ENCODE results near the gene ABHD12B. TPM values are rescaled to one million over a fixed set of nuclear protein-coding genes. Genes with fewer than 3 reads are reported as not detected.

ABHD12B gene
- total RNA-seq, 1 experiment from 2014 or later, result not detected

- Histone ChIP-seq H3K4me3 (ENCODE audit: low read depth in 2 of 2, low read length in 2 of 2) (no peak overlapping the region), H3K27me3 (ENCODE audit: control insufficient read depth, insufficient read depth, low read length) (no peaks in the 10 kb centered on the region), H3K27ac (ENCODE audit: low read length) (no peak overlapping the region), H3K9me3 (ENCODE audit: control insufficient read depth, insufficient read depth, low read depth, low read length) (no peaks in the 10 kb centered on the region), H3K36me3 (ENCODE audit: control insufficient read depth, insufficient read depth, low read length) (no peaks in the 10 kb centered on the region), H3K4me1 (ENCODE audit: control insufficient read depth, insufficient read depth, low read length) (no peaks in the 10 kb centered on the region)
- POLR2A ChIA-PET, result no interaction called here
- no peak for TF ChIP-seq SIN3A (IDR thresholded peaks at IDR 0.05; ENCODE audit: borderline replicate concordance, insufficient read depth, low read depth, low read length)
- no peak for TF ChIP-seq CTCF (IDR thresholded peaks at IDR 0.05)
- no peak for TF ChIP-seq REST (IDR thresholded peaks at IDR 0.05; ENCODE audit: insufficient read depth in 1 of 2, low read depth in 2 of 2, low read length in 1 of 2)
- TF ChIP-seq TCF7L2 (IDR thresholded peaks at IDR 0.05; ENCODE audit: low read depth, low read length), result no peak
- TF ChIP-seq POLR2AphosphoS5 (IDR thresholded peaks at IDR 0.05; ENCODE audit: low read depth, low read length), result no peak
- no peak for ATAC-seq
- DNase-seq (ENCODE audit: low read depth, low spot score), result no peak
- in situ Hi-C loops (cut with HindIII; ENCODE audit: low pct_unique_long_range_greater_than_20kb, low sequenced_read_pairs) (no loop called here), intact Hi-C loops (cut with micrococcal nuclease; ENCODE audit: unreplicated experiment) (no loop called here)
- BruUV-seq (replicated peaks), result no TSS peak
- CTCF ChIA-PET, result no interaction called here
Measured at GRCh38 chr14:50920482-50921230, 48.8 kb downstream of the ABHD12B start.

- intact Hi-C loops (cut with micrococcal nuclease; ENCODE audit: unreplicated experiment), result no loop called here
Measured at GRCh38 chr14:50922803-50923202, 51.0 kb downstream of the ABHD12B start.

More at GRCh38 chr14:50922803-50923202, 51.0 kb downstream of the ABHD12B start:
- CTCF ChIA-PET, result no interaction called here
- BruUV-seq (replicated peaks), result no TSS peak
- Histone ChIP-seq H3K4me3 (ENCODE audit: low read depth in 2 of 2, low read length in 2 of 2) (no peak overlapping the region), H3K4me1 (ENCODE audit: control insufficient read depth, insufficient read depth, low read length) (no peaks in the 10 kb centered on the region), H3K36me3 (ENCODE audit: control insufficient read depth, insufficient read depth, low read length) (no peaks in the 10 kb centered on the region), H3K27me3 (ENCODE audit: control insufficient read depth, insufficient read depth, low read length) (no peaks in the 10 kb centered on the region), H3K9me3 (ENCODE audit: control insufficient read depth, insufficient read depth, low read depth, low read length) (no peaks in the 10 kb centered on the region), H3K27ac (ENCODE audit: low read length) (no peak overlapping the region)
- DNase-seq (ENCODE audit: low read depth, low spot score), result no peak
- no peak for ATAC-seq
- POLR2A ChIA-PET, result no interaction called here
- TF ChIP-seq CTCF (IDR thresholded peaks at IDR 0.05) (no peak), TCF7L2 (IDR thresholded peaks at IDR 0.05; ENCODE audit: low read depth, low read length) (no peak), POLR2AphosphoS5 (IDR thresholded peaks at IDR 0.05; ENCODE audit: low read depth, low read length) (no peak), REST (IDR thresholded peaks at IDR 0.05; ENCODE audit: insufficient read depth in 1 of 2, low read depth in 2 of 2, low read length in 1 of 2) (no peak), SIN3A (IDR thresholded peaks at IDR 0.05; ENCODE audit: borderline replicate concordance, insufficient read depth, low read depth, low read length) (no peak)
- in situ Hi-C loops (cut with HindIII; ENCODE audit: low pct_unique_long_range_greater_than_20kb, low sequenced_read_pairs), result no loop called here

Measured in Panc1 (cell line).